ENCODE results near the gene SERTM2.

DNA sequence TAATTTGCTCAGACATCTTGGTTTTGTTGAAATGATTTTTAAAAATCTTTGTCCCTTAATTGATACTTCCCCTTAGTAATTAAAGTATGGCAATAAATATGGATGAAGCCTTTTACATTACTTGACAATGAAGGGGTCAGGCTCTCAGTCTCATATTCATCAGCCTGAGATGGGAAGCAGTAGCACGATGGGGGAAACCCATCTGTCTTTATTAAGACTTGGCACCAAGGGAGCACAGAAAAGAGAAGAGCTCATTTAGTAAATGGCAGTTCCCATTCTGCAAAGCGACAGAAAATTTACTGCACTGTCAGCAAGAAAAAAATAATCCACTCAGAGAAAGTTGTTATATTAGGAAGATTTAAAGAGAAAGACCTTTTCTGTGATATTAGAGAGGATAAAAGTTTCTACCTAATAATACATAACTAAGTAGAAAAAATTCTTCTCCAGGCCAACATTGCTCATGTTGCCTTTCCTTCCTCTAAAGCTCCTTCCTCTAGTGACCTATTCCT, 7.9 kb upstream of the SERTM2 start:
- TF ChIP-seq FOS (IDR thresholded peaks at IDR 0.05; ENCODE audit: borderline replicate concordance, insufficient read depth, low read length) (no peak), POLR2AphosphoS5 (IDR thresholded peaks at IDR 0.05; ENCODE audit: insufficient read depth, low read depth, low read length) (no peak)
- TF ChIP-seq, protein P1, sequence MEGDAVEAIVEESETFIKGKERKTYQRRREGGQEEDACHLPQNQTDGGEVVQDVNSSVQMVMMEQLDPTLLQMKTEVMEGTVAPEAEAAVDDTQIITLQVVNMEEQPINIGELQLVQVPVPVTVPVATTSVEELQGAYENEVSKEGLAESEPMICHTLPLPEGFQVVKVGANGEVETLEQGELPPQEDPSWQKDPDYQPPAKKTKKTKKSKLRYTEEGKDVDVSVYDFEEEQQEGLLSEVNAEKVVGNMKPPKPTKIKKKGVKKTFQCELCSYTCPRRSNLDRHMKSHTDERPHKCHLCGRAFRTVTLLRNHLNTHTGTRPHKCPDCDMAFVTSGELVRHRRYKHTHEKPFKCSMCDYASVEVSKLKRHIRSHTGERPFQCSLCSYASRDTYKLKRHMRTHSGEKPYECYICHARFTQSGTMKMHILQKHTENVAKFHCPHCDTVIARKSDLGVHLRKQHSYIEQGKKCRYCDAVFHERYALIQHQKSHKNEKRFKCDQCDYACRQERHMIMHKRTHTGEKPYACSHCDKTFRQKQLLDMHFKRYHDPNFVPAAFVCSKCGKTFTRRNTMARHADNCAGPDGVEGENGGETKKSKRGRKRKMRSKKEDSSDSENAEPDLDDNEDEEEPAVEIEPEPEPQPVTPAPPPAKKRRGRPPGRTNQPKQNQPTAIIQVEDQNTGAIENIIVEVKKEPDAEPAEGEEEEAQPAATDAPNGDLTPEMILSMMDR (IDR thresholded peaks at IDR 0.05; ENCODE audit: extremely low read depth in 1 of 2, insufficient read depth in 1 of 2, low read depth in 1 of 2, low read length in 2 of 2): no peak
